GM12801 (cell line): Measurements from ENCODE around the gene BCKDHB.

ENCODE experiments used
- TF ChIP-seq, protein P1 (sequence below): IDR thresholded peaks from one replicate; pipeline ENCODE4 v1.5.1; 2011; ENCODE audit warnings: control low read depth; ENCODE audit not compliant: insufficient read length; ENCODE audit errors: extremely low read depth

BCKDHB gene

DNA sequence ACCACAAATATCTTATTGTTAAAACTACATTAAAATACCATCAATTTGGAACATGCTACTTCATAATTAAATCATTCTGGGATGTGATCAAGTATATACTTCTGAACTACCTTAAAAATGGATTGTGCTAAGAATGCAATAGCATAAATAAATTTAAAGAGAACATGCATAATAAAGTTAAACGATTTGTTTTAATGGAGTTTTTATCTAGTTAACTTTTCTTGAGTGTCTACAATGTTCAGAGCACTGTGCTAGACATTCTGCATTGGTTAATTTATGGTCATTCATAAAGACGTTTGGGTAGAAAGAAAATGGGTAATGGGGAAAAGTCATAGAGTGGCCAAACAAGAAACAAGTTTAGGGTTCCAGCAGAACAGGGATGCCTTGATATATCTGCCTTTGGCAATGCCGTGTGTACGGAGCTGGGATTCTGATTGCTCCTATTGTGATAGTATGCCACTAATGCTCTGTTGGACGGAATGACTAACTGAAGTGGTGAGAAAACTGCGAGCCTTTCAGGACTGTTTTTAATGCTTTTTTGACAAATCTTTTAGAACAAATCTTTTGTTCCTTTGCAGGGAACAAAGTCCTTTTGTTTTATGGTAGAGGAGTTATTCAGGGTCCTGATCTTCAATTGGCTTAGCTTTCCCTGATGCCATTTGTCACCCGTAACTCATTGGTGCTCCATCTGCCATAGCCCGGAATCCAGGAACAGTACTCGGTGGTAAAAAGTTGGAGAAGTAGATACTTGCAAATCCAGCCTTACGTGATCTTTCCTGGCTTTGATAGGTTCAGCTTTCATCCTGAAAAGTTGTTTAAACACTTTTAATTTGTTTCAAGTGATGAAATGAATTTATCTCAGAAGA lies 162.6 kb downstream of the BCKDHB start:
- TF ChIP-seq, protein P1, sequence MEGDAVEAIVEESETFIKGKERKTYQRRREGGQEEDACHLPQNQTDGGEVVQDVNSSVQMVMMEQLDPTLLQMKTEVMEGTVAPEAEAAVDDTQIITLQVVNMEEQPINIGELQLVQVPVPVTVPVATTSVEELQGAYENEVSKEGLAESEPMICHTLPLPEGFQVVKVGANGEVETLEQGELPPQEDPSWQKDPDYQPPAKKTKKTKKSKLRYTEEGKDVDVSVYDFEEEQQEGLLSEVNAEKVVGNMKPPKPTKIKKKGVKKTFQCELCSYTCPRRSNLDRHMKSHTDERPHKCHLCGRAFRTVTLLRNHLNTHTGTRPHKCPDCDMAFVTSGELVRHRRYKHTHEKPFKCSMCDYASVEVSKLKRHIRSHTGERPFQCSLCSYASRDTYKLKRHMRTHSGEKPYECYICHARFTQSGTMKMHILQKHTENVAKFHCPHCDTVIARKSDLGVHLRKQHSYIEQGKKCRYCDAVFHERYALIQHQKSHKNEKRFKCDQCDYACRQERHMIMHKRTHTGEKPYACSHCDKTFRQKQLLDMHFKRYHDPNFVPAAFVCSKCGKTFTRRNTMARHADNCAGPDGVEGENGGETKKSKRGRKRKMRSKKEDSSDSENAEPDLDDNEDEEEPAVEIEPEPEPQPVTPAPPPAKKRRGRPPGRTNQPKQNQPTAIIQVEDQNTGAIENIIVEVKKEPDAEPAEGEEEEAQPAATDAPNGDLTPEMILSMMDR: no peak

DNA sequence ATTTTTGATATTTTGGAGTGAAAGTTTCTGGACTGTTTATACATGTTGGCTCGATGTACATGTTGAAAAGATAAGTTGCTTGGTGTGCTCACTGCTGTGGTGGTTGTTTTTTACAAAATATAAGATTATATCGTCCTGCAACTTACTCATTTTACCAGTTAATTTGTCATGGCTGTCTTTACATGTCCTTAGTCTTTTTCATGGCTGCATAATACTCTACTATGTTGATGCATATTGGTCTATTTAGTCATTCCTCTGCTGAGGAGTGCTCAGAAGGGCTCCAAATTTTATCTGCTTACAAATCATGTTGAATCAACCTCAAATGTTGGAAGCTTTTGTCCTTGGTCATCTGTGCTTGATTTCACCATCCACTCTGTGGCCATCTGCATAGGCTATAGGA lies 164.6 kb downstream of the BCKDHB start:
- TF ChIP-seq, protein P1: no peak

DNA sequence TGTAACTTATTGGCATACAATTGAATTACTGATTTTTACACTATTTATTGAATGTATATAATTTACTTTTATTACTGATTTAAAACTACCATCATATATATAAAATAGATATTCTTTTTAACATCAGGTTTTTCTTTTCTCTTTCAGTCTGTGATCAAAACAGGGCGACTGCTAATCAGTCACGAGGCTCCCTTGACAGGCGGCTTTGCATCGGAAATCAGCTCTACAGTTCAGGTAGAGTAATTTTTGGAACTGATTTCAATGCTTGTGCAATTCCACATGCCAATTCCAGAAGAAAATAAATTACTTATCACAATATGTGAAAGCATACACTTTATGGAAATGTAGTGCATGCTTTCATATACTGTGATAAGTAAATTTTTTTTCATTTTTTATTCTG lies 166.5 kb downstream of the BCKDHB start:
- TF ChIP-seq, protein P1: no peak

DNA sequence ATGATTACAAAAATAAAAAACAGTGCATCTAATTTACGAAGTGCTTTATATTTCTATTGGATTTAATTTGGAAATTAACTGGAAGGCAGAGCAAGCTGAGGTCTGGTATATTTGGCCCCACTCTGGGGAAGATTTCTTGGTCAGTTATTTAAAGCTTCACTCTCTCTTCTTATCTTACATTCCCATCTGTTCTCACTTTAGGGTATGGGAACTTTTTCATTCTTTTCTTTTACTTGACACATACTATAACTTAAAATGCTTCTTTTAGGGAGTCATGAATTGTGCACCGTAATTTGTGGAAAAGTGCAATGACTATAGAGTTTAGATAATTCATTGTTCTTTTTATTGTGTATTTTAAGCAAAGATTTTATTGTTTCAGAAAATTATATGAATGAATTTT lies 170.4 kb downstream of the BCKDHB start:
- TF ChIP-seq, protein P1: no peak

DNA sequence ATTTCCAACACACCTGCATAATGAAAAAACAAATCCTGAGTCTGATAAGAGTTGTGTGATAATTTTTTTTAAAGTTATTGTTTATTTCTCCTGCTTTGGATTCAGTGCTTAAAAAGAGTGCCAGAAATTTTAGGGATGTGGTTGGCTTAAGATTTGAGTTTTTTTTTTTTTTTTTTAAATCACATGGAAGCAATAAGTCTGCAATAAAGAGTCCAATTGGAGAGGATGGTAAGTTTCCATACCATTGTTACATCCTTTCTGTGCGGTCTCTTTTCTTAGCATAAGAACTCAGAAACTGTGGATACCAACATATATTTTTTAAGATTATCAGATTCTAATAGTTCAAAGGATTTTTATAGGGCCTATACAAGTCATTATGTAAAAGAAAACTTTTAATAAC lies 171.0 kb downstream of the BCKDHB start:
- TF ChIP-seq, protein P1: no peak

DNA sequence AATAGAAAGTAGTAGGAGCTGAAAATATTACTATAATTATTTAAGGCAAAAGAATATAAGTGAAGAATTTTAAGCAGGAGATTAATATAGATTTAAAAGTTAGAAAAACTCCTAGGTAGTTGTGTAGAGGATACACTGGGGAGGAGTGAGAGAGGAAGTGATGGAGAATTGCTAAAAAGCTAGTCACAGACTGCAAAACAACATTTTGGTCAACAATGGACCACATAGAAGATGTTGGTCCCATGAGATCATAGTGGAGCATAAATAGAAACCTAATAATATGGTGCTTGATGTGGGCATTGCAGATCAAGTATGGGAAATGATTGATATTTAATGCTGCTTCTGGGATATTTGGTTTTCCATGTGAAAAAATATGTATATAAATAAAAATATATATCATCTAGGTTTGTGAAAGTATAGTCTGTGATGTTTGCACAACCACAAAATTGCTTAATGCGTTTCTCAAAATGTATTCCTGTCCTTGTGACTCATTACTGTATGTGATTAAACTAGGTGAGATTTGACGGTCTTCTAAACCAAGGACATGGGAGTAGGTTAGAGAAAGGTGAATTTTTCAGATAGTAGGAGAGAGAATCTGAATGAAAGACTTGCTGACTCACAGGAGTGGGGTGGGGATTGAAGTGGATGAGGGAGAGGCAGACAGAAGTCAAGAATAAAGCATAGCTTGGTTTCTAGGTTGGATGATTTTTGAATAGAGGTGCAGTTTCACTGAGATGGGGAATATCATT lies 174.0 kb downstream of the BCKDHB start:
- TF ChIP-seq, protein P1: no peak

DNA sequence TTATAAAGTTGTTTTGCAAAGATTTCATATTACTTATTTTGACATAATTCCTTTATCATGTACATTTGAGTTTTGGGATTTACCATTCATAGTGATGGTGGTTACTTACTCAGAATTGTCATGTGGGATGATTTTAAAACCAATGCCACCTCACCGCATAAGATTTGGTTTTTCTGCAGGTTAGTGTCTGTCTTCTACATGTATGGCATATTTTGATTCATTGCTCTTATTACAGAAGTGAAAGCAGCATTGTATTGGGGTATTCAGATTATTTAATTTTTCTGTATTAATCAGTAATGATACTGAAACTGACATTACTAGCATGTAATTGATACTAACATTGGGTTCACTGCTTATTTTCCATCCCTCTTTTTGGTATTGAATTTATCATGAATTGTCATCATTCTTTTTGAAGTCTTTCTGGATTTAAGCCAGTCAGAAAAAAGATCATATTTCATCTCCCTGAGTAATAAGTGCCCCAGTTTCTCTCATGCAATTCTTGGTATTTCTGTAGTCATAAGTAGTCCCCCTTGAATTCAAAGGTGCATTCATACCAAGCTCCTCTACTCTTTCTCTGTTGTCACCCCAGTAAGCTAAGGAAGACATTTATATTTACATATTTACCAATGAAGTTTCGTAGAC lies 176.6 kb downstream of the BCKDHB start:
- TF ChIP-seq, protein P1: no peak
